HG03045 (cell line): ENCODE results near the gene MRPS26.
A peak's percentile ranks its signal among the peaks of the same experiment; 100 is the strongest.
"Not testable (repeated sequence)": the region's sequence is repeated elsewhere in the genome, so short reads cannot be mapped to it uniquely, and the experiment has no call there.

Source experiments
- ATAC-seq: cut with Tn5 transposase; IDR thresholded peaks from one replicate; pipeline ENCODE4 v1.9.1; 2021; ENCODE audit warnings: mild to moderate bottlenecking, moderate library complexity; ENCODE audit not compliant: unreplicated experiment

Gene MRPS26

DNA sequence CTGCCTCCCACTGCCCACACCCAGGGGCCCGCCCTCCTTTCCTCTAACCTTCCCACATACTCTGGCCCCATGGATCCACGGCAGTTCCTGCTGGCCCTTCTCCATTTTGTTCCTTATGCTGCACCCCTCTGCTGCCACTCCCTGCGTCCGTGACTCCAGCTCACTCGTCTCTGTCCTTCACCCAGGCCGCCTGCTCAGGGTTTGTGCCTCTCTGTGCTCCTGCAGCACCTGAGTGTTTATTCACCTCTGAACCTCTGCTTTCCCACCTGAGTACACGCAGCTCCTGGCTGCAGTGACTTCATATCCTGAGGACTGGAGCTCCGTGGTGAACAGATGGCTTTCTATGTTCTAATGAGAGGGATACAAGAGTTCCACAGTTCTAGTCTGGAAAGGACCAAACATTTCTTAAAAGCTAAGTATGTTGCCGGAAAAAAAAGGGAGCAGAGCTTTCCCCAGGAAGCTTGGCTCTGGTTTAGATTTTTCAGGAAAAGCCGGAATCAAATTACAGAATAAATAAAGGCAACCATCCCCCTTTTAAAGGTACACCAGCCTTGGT lies 3.9 kb upstream of the MRPS26 start:
- ATAC-seq: no peak

GRCh38 chr20:3042625-3043024 lies 3.2 kb upstream of the MRPS26 start:
- no peak for ATAC-seq

DNA sequence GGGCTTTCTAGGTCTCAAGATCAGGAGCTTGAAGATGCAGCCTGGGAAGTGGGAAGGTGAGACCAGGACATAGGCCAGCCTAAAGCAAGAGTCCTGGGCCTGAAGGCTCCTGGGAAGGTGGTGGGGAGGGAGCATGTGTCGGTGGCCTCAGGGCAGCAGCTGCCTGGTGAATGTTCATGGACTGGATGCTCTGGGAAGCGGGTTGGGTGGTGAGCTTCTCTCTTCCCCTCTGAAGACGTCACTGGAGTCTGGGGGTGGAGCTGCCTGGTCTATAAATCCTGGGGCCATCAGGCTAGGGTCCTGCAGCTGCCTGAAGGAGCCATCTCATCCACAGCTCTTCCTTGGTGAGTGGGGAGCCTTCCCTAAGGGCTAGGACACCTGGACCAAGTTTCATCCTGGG lies 2.5 kb upstream of the MRPS26 start, which contains the start of gene GNRH2:
TSS of gene GNRH2 (plus strand) at position 301 of the 400 bp plus-strand sequence. CDS start 793 bp downstream, outside the sequence.
- ATAC-seq: no peak

- no peak for ATAC-seq
Observed at GRCh38 chr20:3044336-3044965, 1.4 kb upstream of the MRPS26 start.

GRCh38 chr20:3045042-3045815 lies 623 bp upstream of the MRPS26 start:
- ATAC-seq: peak; percentile 47

DNA sequence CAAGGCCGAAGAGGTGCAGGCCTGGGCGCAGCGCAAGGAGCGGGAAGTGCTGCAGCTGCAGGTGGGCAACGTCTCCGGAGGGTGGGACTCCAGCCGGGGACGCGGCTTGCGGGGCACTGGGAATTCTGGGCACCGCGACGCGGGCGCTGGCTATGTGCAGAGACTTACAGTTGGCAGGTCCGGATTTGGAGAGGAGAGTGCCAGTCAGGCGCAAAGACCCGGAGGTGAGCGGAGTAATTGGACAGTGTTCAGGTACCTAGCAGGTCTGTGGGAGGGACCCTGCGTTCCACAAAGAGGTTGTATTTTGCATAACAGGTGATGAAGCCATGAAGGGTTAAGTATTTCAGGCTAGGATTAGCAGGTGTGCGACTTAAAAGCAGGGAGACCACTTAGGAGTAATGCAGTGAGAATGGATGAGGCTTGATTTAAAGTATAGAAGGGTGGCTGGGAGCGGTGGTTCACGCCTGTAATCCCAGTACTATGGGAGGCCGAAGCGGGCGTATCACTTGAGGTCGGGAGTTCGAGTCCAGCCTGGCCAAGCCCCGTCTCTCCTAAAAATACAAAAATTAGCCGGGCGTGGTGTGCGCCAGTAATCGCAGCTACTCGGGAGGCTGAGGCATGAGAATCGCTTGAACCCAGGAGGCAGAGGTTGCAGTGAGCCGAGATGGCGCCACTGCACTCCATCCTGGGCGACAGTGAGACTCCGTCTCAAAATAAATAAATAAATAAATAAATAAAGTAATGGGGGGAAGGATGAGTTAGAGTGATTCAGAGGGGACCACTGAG lies 1.0 kb downstream of the MRPS26 start:
- ATAC-seq: peak; percentile 5

DNA sequence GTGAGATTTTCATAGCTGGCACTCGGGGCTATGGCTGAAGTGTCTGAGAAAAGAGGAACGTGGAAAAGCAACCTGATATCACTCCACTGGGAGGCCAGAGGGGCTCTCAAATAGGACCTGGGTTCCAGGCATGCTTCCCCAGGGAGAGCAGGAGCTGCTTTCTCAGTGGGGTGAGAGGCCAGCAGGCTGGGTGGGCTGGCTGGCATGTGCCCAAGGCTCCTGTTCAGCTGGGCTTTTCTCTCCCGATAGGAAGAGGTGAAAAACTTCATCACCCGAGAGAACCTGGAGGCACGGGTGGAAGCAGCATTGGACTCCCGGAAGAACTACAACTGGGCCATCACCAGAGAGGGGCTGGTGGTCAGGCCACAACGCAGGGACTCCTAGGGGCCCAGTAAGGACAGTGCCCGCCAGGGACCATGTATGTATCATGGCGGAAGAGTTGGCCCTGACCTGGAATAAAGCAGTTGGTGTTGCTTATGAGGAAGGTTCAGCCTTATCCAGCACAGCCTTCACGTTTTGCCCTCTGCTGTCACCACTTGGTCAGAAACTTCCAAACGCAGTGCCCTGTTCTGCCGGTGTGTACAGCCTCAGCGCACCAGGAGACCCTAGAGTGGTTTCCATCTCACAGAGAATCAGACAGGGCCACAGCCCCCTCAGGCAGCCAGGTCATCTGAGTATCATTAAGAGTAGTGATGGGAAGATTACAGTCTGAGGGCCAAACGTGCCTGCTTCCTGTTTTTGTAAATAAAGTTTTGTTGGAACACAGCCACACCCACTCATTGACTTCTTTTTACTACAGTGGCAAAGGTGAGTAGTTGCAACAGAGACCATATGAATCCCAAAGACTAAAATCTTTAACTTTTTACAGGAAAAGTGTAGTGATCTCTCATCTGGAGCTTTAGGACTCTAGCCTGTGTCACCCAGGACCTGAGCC lies 1.9 kb downstream of the MRPS26 start:
- no peak for ATAC-seq

GRCh38 chr20:3051385-3052019 lies 5.7 kb downstream of the MRPS26 start:
- no peak for ATAC-seq

- no peak for ATAC-seq
Observed at GRCh38 chr20:3059489-3059888, 13.6 kb downstream of the MRPS26 start.

GRCh38 chr20:3064119-3064518 lies 18.3 kb downstream of the MRPS26 start:
- ATAC-seq: not testable (repeated sequence)

DNA sequence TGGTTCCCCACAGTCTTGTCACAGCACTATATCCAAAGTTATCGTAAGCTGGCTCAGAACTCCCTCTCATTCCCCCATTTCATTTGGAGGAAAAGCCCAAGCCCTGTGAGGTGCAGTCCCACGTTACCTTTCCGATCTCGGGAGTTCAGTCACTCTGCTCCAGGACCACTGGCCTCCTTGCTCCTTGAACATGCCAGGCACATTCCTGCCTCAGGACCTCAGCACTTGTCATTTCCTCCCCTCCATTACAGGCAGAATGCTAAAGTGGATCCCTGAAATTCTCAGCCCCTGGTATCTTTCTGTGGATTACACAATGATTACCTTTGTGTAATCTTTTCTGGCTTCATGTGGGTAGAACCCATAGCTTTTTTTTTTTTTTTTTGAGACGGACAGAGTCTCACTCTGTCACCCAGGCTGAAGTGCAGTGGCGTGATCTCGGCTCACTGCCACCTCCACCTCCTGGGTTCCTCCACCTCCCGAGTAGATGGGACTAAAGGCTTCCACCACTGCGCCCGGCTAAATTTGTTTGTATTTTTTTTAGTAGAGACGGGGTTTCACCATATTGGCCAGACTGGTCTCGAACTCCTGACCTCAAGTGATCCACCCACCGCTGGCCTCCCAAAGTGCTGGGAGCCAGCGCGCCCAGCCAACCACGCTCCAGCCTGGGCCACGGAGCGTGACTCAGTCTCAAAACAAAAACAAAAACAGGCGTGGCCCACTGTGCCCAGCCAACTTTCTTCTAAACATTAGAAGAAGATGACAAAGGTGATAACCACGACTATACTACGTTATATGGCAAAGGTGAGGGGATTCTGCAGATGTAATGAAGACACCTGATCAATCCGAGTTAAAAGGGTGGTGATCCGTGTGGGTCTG lies 21.5 kb downstream of the MRPS26 start:
- ATAC-seq: no peak

- ATAC-seq: no peak
Observed at GRCh38 chr20:3068075-3068474, 22.2 kb downstream of the MRPS26 start.

DNA sequence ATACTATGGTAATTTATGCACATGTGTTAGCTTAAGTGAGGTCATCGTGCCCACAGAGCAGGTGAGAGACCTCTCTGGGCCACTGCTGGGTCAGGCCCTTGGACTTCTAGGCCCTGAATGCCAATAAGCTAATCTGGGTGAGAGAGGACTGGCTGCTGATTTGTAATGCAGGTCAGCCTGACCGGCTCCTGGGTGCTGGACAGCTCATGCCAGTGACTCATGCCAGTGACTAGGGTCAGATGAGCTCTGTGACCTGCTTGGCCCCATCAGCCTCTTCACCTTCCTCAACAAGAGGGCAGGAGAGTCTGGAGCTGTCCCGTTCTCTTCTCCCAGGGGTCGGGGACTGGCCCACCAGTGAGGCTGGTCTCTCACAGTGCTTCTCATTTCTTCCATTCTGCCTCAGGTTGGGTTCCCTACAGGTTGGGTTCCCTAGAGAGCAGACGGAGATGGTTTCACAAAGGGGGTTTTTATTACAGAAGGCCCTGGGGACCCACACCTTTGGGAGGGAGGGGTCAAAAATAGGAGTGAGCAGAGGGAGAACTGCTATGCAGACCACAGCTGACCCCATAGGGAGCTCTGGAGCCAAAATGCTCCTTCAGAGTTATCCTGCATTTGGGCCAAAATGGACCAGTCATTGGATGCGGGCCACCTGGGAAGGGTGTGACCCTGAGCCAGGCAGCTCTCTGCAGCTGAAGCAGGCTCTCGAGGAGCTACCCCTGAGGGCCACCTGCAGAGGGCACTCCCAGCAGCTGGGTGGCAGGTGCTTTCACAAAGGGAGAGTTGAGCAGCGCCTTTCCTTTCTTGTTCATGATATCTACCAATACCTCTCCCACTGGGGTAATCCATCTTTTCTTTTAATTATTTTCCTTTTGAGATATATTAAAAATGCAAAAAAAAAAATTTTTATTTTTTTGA lies 23.4 kb downstream of the MRPS26 start:
- ATAC-seq: no peak

GRCh38 chr20:3070725-3071124 lies 24.9 kb downstream of the MRPS26 start:
- no peak for ATAC-seq

GRCh38 chr20:3071266-3071609 lies 25.4 kb downstream of the MRPS26 start:
- no peak for ATAC-seq

DNA sequence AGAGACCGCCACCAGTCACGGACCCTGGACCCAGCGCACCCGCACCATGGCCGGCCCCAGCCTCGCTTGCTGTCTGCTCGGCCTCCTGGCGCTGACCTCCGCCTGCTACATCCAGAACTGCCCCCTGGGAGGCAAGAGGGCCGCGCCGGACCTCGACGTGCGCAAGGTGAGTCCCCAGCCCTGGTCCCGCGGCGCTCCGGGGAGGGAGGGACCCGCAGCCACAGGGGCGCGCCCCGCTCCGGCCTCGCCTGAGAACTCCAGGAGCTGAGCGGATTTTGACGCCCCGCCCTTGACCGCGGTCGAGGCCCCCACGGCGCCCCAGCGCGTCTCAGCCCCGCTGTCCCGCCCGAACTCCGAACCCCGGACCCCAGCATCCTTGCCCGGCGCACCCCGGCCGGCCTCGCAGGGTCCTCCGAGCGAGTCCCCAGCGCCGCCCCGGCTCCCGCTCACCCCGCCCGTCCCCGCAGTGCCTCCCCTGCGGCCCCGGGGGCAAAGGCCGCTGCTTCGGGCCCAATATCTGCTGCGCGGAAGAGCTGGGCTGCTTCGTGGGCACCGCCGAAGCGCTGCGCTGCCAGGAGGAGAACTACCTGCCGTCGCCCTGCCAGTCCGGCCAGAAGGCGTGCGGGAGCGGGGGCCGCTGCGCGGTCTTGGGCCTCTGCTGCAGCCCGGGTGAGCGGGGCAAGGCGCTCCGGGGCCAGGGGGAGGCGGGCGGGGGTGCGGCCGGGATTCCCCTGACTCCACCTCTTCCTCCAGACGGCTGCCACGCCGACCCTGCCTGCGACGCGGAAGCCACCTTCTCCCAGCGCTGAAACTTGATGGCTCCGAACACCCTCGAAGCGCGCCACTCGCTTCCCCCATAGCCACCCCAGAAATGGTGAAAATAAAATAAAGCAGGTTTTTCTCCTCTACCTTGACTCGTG lies 26.0 kb downstream of the MRPS26 start, which contains the start of gene OXT:
TSS of gene OXT (plus strand) at position 11 of the 920 bp plus-strand sequence. CDS start at position 47, 36 bp downstream.
- ATAC-seq: no peak
